GM18858 (cell line): ENCODE data around the gene KDM3A.
A peak's percentile ranks its signal among the peaks of the same experiment; 100 is the strongest.

Experiments used
- ATAC-seq: cut with Tn5 transposase; IDR thresholded peaks from one replicate; pipeline ENCODE4 v1.9.1; 2021; ENCODE audit not compliant: unreplicated experiment

The KDM3A gene

DNA sequence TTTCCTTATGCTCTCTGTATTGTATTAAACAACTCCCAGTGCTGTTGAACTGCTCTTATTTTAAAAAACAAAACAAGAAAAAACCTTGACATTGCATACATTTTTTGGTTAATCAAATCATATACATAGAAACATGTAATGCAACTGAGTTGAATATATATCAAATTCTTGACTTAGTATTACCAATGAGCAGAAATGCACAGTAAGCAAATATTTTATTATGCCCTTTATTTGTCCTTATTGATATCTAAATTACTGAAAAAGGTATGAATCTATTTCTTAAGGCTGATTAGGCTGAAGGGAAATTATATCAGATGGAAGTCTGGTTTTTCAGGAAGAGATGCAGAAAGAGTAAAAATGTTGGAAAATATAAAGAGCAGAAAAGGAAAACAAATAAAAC, 6.9 kb upstream of the KDM3A start:
- ATAC-seq, result no peak

DNA sequence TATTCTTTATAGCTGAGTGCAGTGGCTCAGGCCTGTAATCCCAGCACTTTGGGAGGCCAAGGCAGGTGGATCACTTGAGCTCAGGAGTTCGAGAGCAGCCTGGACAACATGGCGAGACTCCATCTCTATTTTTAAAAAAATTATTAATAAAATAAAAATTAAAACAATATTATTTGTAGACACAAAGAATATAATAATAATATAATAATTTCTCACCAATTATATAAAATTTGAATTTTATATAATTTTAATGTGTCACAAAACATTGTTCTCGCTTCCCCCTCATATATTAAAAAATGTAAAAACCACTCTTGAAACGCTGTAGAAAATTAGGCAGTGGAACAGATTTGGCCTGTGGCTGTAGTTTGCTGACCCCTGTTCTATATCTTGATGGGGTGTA, 5.6 kb upstream of the KDM3A start:
- ATAC-seq, result no peak

DNA sequence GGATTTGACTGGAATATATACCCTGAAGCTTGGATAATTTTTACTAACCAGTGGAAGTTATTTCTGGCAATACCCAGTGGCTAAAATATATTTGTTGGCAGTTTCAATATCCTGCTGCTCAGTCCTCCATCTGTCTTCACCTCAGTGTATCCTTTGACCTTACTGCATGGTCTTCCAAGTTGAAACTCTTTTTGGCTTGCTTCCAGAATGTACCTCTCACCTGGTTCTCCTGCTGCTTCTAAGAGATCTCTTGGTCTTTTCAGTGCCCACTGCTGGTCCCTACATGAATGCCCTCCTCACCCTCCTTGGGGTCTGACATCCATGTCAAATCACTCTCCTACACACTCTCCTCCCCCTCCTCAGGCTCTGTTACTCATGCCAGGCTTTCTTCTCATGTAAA, 4.8 kb upstream of the KDM3A start:
- ATAC-seq, result no peak

DNA sequence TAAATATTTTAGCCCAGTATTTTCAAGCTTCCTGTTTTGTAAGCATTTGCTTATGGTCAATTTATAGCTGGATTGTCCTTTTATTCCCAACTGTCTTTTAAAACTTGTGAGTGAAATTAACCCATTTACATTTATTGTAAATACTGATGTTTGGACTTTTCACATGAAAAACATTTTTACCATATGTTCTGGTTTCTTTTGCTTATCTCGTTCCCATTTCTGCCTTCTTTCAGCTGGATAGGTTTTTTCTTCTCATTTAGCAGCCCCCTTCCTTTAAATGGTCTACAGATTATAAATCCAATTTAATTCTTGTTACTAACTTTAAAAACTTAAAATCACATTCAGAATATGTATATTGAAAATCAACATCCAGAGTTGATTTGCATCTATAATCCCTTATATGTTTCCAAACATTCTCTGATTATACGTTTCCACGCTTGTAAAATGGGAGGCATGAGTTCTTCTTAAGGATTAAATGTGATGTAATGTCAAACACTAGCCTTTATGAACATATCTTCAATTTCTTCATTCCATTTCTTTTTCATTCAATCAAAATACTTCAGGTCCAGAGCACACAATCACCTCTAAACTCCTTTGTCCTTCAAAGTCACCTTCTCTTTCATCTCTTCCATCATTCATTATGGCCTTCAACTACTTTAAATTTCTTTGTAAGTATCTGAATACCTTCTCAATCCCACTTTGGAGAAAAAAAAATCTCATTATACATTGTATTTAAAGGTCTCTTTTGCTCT, 1.1 kb upstream of the KDM3A start:
- ATAC-seq, result no peak

DNA sequence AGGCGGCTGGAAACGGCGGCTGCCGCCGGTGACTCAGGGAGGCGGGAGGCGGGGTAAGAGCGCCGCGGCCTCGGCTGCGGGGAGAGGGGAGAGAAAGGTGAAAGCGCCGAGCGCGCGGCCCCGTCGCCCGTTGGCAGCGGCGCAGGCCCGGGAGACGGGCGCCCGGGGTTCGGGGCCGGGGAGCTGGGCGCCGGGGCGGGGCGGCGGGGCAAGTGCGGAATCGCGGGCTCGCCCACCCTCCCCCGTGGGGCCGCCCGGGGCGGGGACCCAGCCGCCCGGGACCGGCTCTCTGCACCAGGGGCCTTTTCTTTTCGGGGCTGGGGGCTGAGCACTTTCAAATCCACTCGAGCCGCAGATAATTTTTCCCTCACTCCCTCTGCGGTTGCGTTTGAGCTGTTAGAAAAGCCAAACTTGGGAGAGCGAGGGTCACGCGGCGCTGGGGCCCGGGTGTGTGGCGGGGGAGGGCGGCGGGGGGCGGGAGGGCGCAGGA, 266 bp downstream of the KDM3A start:
- no peak for ATAC-seq

DNA sequence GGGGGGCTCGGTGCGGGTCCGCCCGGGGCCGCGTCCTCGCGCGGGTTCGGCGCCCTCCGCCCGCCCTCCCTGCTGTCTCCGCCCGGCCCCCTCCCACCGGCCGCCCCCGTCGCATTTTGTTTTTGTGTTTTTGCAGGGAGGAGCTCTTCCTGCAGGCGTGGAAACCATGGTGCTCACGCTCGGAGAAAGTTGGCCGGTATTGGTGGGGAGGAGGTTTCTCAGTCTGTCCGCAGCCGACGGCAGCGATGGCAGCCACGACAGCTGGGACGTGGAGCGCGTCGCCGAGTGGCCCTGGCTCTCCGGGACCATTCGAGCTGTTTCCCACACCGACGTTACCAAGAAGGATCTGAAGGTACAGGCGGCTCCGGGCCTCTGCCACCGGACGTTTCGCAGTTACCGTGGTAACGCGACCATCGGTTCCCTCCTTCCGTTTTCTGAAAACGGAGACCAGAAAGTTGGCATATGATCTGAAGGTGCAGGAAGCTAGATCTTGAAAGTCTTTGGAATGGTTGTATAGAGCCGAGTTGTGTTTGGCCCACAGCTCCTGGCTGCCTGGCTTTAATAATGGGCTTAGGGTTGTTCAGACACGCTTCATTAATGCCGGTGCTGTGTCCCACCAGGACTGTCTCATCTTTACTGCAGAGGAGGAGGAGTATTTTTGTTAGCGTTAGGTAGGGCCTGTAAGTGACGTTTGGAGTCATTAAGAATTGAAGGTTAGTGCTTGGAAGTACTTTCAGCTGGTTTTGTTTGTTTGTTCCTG, 891 bp downstream of the KDM3A start:
- ATAC-seq, result peak; percentile 4

DNA sequence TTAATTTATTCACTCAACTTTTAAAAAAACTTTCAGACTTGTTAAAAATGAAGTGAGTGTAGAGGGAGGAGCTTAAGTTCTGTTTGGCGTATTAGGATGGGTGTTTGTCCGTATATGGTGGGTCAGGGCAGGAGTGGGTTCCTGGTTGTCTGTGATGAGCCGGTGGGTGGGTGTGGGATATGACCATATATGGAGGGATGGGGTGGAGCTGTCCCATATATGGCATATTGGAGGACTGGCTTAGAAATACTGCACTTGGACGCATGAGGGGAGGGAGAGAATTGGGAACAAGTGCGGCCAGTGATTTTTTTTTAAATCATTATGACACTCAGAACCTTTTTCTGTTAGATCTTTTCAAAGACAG, 1.5 kb downstream of the KDM3A start:
- peak; percentile 50 for ATAC-seq

DNA sequence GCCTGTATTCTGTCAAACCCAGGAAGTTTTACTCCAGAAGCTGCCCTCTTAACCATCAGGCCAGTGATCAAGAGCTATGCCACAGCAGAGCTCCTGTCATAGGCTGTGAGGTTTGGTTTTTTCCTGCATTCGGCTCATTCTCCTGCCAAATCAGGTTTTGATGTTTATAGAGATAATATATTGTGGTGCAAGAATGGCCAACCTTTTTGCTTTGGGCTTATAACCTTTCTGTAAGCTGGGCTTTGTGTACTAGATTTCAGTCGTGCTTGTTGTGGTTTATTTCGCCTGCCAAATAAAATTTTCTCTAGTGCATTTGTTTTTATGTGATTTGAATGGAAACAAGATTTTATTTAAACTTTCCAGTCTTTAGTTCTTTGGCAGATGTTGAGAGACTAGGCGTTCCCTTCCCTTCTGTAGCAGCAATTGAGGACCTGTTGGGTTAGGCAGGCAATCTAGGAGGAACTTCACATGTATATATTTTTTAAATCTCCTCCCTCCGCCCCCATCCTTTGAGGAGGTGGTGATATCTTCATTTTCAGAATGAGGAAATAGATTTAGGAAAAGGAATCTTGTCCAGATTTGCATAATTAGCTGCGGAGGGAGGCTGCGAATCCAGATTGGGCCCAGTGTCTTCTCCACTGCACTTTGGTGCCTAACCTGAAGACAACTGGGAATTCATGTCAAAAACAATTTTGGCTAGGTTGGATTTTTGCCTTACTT, 2.6 kb downstream of the KDM3A start:
- no peak for ATAC-seq

DNA sequence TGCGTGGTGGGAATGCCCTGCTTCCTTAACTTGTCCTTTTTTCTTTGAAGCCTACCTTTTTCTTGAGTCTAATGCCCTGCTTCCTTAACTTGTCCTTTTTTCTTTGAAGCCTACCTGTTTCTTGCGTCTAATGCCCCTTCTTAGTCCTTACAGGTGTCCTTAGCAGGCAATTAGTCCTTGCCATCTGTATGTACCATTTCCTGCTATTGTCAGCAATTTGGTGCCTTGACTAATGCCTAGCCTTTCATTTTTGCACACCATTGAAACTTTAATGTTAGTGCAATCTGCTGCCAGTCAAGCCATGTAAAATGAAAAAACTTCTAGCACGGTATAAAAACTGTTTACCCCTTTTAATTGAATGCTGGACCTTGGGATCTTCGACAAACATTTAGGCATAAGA, 4.3 kb downstream of the KDM3A start:
- no peak for ATAC-seq

DNA sequence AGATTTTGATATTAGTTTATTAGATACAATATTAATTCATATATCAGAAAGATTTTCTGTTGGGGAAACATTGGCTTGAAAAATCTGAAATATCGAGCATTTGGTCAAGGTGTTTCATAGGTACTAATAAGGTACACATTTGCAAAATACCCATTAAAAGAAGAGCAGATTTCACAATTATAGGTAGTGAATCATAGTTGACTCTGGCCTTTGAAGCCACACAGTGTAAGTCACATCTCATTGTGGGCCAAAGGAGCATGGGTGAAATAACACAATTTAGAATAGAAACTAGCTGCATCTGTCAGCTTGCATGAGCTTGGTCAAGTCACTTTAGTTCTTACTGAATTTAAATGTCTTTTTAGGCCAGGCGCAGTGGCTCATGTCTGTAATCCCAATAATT, 4.9 kb downstream of the KDM3A start:
- ATAC-seq, result no peak

DNA sequence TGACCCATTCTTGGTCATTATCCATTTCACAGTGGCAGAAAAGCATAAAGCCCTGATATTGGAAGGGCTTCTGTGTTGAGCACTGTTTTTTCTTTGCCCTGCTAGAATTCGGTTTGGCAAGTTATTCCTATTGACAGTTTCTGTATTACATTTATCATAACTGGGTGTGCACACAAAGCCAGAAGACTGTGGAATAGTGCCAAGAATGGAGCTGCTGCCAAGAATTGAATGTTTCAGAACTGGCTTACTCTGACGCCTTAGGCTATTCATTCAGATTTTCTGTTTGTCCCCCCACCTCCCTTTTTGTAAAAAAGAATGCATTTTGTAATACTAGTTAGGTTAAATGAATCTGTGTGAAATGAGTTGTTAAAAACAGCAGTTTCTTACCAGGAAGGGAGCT, 12.7 kb downstream of the KDM3A start:
- no peak for ATAC-seq

DNA sequence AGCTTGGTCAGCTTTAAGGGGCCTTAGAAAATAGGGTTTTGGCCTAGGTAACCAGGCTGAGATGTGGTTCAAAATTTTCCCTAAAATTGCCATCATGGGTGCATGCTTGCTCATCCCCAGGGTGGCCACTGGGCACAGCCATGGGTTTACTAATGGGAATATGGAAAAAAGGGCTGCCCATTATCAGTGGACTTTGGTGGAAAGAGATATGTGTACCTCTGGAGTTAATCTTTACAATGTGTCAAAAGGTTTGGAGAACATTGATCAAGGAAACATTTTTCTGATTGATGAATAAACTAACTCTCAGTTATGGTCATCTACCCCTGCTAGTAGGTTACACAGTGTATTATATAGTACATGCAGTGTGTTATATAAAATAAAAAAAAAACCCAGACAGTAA, 13.1 kb downstream of the KDM3A start:
- no peak for ATAC-seq

DNA sequence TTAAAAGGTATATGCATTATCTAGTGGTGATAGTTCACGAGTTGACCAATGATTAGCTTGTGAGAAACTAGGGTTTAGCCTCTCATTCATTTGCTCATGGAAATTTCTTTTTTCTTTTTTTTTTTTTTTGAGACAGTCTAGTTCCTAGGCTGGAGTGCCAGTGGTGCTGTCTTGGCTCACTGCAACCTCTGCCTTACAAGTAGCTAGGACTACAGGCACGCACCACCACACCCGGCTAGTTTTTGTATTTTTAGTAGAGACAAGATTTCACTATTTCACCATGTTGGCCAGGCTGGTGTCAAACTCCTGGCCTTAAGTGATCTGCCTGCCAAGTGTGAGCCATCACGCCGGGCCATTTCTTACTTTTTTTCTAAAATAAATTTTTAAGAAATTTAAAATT, 14.0 kb downstream of the KDM3A start:
- ATAC-seq, result no peak

DNA sequence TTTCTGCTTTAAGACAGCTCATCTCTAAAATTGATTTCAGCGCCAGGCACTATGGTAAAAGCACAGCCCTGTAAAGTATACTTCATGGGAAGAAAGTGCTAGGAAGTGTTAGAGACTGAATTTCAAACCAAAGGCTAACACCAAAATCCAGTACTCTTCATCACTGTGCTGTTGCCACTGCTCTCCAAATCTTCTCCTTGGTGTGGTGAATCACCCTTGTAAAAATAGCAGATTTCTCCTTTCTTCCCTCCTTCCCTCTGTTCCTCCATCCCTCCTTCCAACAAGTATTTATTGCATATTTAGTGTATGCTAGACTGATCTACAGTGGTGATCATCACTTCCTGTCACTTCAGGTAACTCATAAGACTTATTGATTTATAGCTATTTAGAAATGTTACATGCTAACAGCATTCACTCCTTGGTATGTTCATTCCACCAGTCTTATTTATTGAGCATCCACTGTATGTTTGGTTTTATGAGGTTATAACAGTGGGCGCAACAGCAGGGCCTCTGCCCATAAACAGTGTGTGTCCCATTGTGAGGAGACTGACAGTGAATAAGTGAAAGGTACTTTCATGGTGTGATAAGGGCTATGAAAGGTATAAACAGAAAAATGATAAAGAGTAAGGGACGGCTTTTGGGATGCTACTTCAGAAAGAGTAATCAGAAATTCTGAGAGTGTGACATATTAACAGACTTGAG, 20.0 kb downstream of the KDM3A start:
- no peak for ATAC-seq

DNA sequence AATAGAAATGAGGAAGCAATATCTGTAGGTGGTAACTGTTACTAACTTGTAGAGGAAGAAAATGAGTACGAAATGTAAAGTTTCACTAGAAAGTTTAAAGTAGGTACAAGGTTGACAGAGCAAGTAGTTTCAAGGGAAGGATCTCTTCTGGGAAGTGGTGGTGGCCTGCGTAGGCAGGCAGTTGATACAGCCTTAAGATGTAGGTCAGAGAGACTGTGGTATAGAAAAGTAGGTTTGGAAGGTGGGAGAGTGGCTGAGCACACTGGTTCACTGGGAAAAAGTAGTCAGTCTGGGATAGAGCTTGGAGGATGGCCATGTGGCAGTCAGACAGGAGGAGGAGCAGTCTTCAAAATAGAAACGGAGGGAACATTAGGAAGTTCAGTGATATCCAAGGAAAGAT, 23.5 kb downstream of the KDM3A start:
- ATAC-seq, result no peak

DNA sequence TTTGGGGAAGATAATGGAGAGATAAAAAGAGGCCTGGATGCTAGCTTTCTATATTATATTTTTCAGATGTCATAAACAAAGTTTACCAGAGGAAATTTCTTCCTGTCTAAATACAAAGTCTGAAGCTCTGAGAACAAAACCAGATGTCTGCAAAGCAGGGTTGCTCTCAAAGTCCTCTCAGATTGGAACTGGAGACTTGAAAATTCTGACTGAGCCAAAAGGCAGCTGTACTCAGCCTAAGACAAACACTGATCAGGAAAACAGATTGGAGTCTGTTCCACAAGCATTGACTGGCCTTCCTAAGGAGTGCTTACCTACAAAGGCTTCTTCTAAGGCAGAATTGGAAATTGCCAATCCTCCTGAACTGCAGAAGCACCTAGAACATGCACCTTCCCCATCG, 25.1 kb downstream of the KDM3A start:
- ATAC-seq, result no peak

DNA sequence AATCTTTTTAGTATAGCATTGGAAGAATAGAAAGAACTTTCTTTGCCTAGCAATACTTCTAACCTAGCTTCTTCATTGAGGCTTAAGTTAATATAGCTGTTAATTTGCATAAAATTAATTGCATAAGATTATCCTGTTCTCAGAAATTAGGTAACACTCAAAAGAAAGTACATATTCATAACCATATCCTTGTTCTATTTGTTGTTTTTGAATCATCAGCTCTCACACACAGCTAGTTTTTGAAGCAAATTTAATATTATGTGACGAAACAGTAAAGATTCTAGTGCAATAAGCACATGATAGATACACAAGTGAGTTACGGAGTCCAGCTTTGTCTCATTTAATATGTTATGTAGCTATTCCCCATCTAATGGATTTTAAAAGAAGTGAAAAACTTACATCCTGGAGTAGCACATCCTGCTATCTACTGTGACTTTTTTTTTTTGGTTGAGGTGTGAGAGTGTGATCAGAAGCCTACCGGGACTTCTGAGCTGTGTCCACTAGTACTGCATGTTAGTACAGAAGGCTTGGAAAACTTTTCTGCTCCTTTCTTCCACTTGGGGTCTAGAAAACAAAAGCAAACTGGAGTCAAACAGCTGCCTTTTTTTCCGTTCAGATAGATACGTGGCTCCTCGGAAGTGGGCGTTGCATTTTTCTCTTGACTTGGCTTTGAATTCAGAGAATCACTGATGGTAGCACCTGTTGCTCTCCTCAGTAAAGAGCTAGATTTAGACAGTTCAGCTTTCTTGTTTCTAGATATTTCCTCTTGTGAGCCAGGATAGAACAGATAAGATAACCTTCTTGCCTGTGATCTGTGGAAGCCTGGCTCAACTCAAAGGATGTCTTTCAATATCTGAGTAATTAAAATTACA, 27.2 kb downstream of the KDM3A start:
- ATAC-seq, result no peak

DNA sequence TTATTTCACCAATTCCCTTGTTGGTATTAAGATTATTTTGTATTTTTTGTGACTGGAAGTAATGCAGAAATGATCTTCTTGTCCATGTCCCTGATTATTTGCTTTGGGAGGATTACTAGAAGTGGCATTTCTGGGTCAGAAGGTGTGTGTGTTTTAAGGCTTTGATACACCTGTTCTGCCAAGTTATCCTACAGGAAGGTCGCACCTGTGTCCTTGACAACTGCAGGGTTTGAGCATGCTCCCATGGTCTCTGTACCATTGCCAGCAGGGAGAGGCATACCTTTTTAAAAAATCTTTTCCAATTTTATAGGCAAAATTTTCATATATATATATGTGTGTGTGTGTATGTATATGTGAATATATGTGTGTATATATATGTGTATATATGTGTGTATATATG, 29.7 kb downstream of the KDM3A start:
- ATAC-seq, result no peak

DNA sequence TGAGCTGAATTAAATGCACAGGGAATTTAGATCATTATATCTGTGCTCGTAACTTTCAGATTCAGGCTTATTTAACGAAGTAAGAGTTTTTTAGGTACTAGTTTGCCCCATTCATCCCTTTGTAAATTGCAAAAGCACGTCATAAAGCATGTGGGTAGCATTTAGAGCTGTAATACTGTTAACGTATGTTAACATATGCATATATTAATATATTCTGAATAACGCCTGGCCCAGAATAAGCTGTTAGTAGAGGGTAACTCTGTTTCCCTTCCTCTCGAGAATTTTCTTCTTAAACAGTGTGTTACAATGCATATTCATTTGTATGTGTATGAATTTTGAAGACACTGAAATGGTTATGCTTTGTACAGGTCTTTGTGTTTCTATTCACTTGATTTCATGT, 30.5 kb downstream of the KDM3A start:
- ATAC-seq, result no peak

DNA sequence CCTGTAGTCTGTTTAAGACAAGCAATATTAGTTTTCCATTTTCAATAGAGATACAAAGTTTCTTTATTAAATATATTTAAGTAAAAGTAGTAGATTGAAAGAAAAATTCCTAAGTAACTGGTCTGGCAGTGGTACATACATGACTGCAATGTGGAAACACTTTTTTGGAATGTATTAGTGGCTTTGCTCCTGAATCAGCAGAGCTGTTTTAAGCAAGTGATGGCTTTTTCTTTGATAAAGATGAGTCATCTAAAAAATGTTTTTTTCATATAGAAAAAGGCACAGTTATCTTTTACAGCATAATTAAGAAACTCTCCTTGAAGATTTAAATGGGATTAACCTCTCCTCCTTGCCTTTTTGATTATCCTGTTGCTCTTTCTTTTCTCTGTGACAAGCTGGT, 34.9 kb downstream of the KDM3A start:
- ATAC-seq, result no peak
